WI38 (cell line): ENCODE results near the gene TEPSIN.

Experiments
- H3K4me3 ChIP-seq: 2 replicates; pipeline ENCODE4 v1.5.1; 2011; ENCODE audit warnings: low read depth, mild to moderate bottlenecking, control low read depth, low read length
- CTCF ChIP-seq: IDR thresholded peaks from 2 replicates; pipeline ENCODE4 v1.5.1; 2012; ENCODE audit warnings: low read depth, mild to moderate bottlenecking, control low read depth, low read length

TEPSIN gene

GRCh38 chr17:81237591-81238489, 1.0 kb downstream of the TEPSIN start:
- TF ChIP-seq CTCF, result no peak

GRCh38 chr17:81236784-81237183, 2.1 kb downstream of the TEPSIN start:
- H3K4me3 ChIP-seq, result no peak overlapping the region
- TF ChIP-seq CTCF, result no peak

More at GRCh38 chr17:81237591-81238489, 1.0 kb downstream of the TEPSIN start:
- H3K4me3 ChIP-seq, result peak overlapping the region; percentile 92

- no peak overlapping the region for H3K4me3 ChIP-seq
- no peak for TF ChIP-seq CTCF
These were observed 2.8 kb downstream of the TEPSIN start for GRCh38 chr17:81235822-81236740.

GRCh38 chr17:81234940-81235821, 3.7 kb downstream of the TEPSIN start:
- no peak for TF ChIP-seq CTCF
- H3K4me3 ChIP-seq, result no peak overlapping the region

GRCh38 chr17:81234506-81234855, 4.4 kb downstream of the TEPSIN start:
- H3K4me3 ChIP-seq, result no peak overlapping the region
- no peak for TF ChIP-seq CTCF

- TF ChIP-seq CTCF, result no peak
These were observed 4.9 kb downstream of the TEPSIN start for GRCh38 chr17:81233811-81234505.

More at GRCh38 chr17:81233811-81234505, 4.9 kb downstream of the TEPSIN start:
- no peak overlapping the region for H3K4me3 ChIP-seq
